HG03457 (cell line): ENCODE measurements around the gene GOLGA1.
A peak's percentile ranks its signal among the peaks of the same experiment; 100 is the strongest.
"Not testable (repeated sequence)": the region's sequence is repeated elsewhere in the genome, so short reads cannot be mapped to it uniquely, and the experiment has no call there.

Source experiments
- ATAC-seq: cut with Tn5 transposase; IDR thresholded peaks from one replicate; pipeline ENCODE4 v1.9.1; 2021; ENCODE audit warnings: moderate number of reproducible peaks; ENCODE audit not compliant: unreplicated experiment

GOLGA1 gene

GRCh38 chr9:124861342-124862229 lies 79.3 kb downstream of the GOLGA1 start, which contains the start of the genes ARPC5L and RPL35:
TSS of gene ARPC5L (plus strand) at chr9:124862130. CDS start at chr9:124869291, 7,161 bp downstream.
TSS of gene RPL35 (minus strand) at chr9:124861957. CDS start at chr9:124861912, 45 bp downstream.
- ATAC-seq = peak; percentile 69

- no peak for ATAC-seq
These were observed 80.1 kb downstream of the GOLGA1 start for GRCh38 chr9:124860582-124861341.

- no peak for ATAC-seq
These were observed 80.9 kb downstream of the GOLGA1 start for GRCh38 chr9:124859803-124860581.

GRCh38 chr9:124858330-124859046 lies 82.4 kb downstream of the GOLGA1 start:
- ATAC-seq = no peak

- no peak for ATAC-seq
These were observed 83.2 kb downstream of the GOLGA1 start for GRCh38 chr9:124857533-124858162.

GRCh38 chr9:124855944-124856765 lies 84.7 kb downstream of the GOLGA1 start:
- no peak for ATAC-seq

- ATAC-seq = no peak
These were observed 85.3 kb downstream of the GOLGA1 start for GRCh38 chr9:124855566-124855943.

GRCh38 chr9:124854822-124855221 lies 86.1 kb downstream of the GOLGA1 start:
- ATAC-seq = no peak

GRCh38 chr9:124854161-124854560 lies 86.7 kb downstream of the GOLGA1 start:
- ATAC-seq = no peak

- ATAC-seq = no peak
These were observed 87.2 kb downstream of the GOLGA1 start for GRCh38 chr9:124853605-124854143.

- no peak for ATAC-seq
These were observed 87.9 kb downstream of the GOLGA1 start, which contains the start of gene WDR38 for GRCh38 chr9:124852829-124853531. TSS of gene WDR38 (plus strand) at chr9:124853460. CDS start at chr9:124853532, 72 bp downstream.

GRCh38 chr9:124852121-124852828 lies 88.6 kb downstream of the GOLGA1 start:
- ATAC-seq = no peak

- ATAC-seq = no peak
These were observed 91.1 kb downstream of the GOLGA1 start for GRCh38 chr9:124849801-124850200.

GRCh38 chr9:124846969-124847368 lies 93.9 kb downstream of the GOLGA1 start:
- no peak for ATAC-seq

- not testable (repeated sequence) for ATAC-seq
These were observed 94.4 kb downstream of the GOLGA1 start for GRCh38 chr9:124846467-124846866.

- ATAC-seq = no peak
These were observed 96.6 kb downstream of the GOLGA1 start for GRCh38 chr9:124844291-124844690.

- ATAC-seq = no peak
These were observed 97.3 kb downstream of the GOLGA1 start for GRCh38 chr9:124843456-124844034.
